Lower lobe of right lung (tissue), 2 donors: Measurements from ENCODE around the gene MAPK11. TPM values are rescaled to one million over a fixed set of nuclear protein-coding genes. Genes with fewer than 3 reads are reported as not detected.

ENCODE experiments used
- ATAC-seq, 2 donors: fragments of 200-7000 bp; cut with Tn5 transposase; one replicate each; pipeline ENCODE4 v1.9.1; 2020 to 2022; ENCODE audit warnings: mild to moderate bottlenecking in 2 of 2, moderate library complexity in 2 of 2
- DNase-seq: peaks from one replicate; pipeline ENCODE4 v3.0.0-alpha.2; 2020
- H3K27ac ChIP-seq: fragments of 200-600 bp; one replicate; pipeline ENCODE4 v1.8.0; 2022
- H3K27me3 ChIP-seq: fragments of 200-600 bp; one replicate; pipeline ENCODE4 v1.8.0; 2022; ENCODE audit warnings: low read depth
- H3K36me3 ChIP-seq: fragments of 200-600 bp; one replicate; pipeline ENCODE4 v1.8.0; 2022; ENCODE audit warnings: mild to moderate bottlenecking
- H3K4me1 ChIP-seq: fragments of 200-600 bp; one replicate; pipeline ENCODE4 v1.8.0; 2022
- H3K4me3 ChIP-seq: fragments of 200-600 bp; one replicate; pipeline ENCODE4 v1.8.0; 2022; ENCODE audit warnings: mild to moderate bottlenecking
- H3K9me3 ChIP-seq: fragments of 200-600 bp; one replicate; pipeline ENCODE4 v1.8.0; 2022
- intact Hi-C: fragments of 100-400 bp; cut with DNase I; formaldehyde crosslinking; loops from one replicate; pipeline ENCODE4 v1.11.0; 2022
- total RNA-seq: library from RNA; stranded (reverse); fragmentation: NEBNext Ultra II Directional; extraction: Animal tissue kit (Norgen Biotek cat#: 25700); gene quantifications from one replicate; pipeline ENCODE4 v1.2.1, GENCODE V29; 2021
- TF ChIP-seq, protein P1 (sequence below): fragments of 200-600 bp; IDR thresholded peaks from one replicate; pipeline ENCODE4 v1.8.0; 2022; ENCODE audit warnings: antibody characterized with exemption, mild to moderate bottlenecking
- donor health status: DM: no; HTN: yes; CAD: no; lungs with severe emphysema.

The MAPK11 gene
- total RNA-seq, 1 donor from 2014 or later, result 13.1 TPM

DNA sequence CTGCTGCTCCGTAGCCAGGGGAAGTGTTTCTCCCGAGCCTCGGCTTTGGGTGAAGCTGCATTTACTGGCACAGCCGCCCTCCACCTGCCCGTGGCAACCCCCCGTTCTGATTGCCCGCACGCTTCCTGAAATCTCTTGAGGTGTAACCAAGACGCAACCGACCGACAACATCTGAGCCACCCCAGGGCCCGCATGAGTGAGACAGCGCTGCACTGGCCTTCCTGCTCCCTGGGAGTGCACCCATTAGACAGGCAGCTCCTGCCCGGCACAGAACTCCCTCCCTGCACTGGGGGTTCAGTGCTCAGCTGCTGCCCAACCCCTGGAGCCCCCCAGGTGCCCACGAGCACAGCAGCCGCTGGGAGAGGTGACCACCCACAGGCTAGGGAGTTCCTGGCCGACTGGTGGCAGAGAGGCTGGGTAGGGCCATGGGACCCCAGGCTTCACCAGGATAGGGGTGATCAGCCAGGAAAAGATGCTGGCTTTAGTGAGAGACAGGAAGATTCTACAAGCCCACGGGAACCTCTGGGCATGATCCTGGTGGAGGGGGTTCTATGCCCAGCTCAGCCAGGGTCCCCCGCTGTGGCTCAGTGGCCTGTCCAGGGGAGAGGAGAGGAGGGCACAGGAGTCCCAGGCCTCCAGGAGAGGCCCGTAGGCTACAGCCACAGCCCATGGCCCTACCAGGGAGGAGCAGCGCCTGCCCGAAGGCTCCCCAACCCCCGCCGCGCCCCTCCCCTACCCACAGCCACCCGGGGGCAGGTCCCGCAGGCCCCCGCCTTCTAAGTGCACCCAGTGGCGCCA lies 22.7 kb upstream of the MAPK11 start:
- Histone ChIP-seq H3K36me3 (peaks cover 38% of the 10 kb centered on the region), H3K4me3 (peak overlapping the region; percentile 46), H3K9me3 (no peaks in the 10 kb centered on the region), H3K27ac (peak overlapping the region; percentile 92), H3K4me1 (peaks cover 70% of the 10 kb centered on the region), H3K27me3 (no peaks in the 10 kb centered on the region)
- TF ChIP-seq, protein P1, sequence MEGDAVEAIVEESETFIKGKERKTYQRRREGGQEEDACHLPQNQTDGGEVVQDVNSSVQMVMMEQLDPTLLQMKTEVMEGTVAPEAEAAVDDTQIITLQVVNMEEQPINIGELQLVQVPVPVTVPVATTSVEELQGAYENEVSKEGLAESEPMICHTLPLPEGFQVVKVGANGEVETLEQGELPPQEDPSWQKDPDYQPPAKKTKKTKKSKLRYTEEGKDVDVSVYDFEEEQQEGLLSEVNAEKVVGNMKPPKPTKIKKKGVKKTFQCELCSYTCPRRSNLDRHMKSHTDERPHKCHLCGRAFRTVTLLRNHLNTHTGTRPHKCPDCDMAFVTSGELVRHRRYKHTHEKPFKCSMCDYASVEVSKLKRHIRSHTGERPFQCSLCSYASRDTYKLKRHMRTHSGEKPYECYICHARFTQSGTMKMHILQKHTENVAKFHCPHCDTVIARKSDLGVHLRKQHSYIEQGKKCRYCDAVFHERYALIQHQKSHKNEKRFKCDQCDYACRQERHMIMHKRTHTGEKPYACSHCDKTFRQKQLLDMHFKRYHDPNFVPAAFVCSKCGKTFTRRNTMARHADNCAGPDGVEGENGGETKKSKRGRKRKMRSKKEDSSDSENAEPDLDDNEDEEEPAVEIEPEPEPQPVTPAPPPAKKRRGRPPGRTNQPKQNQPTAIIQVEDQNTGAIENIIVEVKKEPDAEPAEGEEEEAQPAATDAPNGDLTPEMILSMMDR, result no peak
- DNase-seq, result no peak
- peak in 1 of 2 donors; percentile 22 for ATAC-seq
- intact Hi-C loops, result no loop called here

DNA sequence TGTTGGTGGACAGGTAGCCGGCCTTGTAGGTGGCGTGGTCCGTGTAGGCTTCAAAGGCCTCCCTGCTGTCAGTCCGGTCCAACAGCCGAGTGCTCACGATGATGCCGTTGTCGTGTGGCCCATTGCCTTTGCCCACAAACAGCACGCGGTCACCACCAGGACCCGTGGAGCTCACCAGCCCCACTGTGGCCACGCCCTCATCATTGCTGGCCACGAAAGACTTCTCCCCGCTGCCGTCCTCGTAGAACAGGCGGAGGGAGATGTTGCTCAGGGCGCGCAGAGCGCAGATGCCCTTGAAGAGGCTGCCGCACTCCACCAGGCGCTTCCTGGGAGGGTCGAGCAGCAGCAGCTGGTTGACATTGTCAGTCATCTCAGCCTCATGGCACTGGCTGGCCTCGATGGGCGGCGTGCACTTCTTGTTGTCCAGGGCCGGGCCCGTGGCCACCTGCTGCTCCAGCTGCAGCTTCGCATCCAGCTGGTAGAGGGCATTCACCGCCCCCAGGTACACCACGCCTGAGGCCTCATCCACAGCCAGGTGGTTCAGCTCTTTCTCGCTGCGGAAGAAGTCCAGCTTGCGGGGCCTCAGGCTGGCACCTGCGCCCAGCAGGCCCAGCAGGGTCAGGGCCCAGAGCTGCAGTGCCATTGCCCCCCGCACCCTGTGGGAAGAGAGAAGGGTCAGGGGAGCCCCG lies 19.9 kb upstream of the MAPK11 start:
- no peak overlapping the region for H3K4me3 ChIP-seq
- H3K27me3 ChIP-seq, result no peaks in the 10 kb centered on the region
- H3K9me3 ChIP-seq, result no peaks in the 10 kb centered on the region
- peaks cover 45% of the 10 kb centered on the region for H3K4me1 ChIP-seq
- H3K36me3 ChIP-seq, result peaks cover 61% of the 10 kb centered on the region
- no peak overlapping the region for H3K27ac ChIP-seq
- DNase-seq (no peak), ATAC-seq (no peak)
- TF ChIP-seq, protein P1, result no peak
- intact Hi-C loops, result no loop called here

DNA sequence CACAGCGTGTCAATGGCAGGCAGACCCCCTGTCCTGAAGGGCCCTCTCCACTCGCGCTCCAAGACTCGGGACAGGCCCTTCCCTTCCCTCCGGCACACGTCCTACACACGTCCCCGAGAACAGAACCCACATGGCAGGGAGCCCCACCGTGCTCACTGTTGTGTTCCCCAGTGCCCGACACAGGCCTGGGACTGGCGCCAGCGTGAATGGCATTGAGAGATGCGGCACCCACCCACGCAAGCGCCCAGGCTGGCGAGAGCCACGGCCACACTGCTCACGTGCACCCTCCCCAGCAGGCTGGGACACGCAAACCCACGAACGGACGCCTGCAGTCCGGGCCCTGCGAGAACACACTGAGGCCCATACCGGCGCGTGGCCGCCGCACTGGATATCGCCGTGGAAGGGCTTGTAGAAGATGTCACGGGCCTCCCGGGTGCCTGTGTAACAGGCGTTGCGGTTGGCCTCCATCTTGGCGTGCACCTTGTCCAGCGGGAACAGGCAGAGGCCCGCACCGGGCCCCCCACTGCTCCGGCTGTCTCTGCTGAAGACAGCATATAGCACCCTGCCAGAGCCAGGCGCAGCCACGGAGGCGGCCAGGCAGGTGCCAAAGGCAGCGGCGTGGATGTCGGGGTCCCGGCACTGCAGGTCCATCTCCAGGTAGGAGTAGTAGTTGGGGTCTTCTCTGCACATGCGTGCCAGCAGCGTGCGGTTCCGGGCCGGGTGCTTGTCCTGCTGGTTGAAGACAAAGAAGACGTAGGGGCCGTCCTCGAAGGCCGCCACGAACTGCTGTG lies 19.2 kb upstream of the MAPK11 start:
- H3K36me3 ChIP-seq, result peaks cover 67% of the 10 kb centered on the region
- H3K27ac ChIP-seq, result no peak overlapping the region
- H3K27me3 ChIP-seq, result no peaks in the 10 kb centered on the region
- no peak overlapping the region for H3K4me3 ChIP-seq
- ATAC-seq, result no peak
- no peaks in the 10 kb centered on the region for H3K9me3 ChIP-seq
- TF ChIP-seq, protein P1, result no peak
- intact Hi-C loops, result no loop called here
- peaks cover 37% of the 10 kb centered on the region for H3K4me1 ChIP-seq
- DNase-seq, result no peak

DNA sequence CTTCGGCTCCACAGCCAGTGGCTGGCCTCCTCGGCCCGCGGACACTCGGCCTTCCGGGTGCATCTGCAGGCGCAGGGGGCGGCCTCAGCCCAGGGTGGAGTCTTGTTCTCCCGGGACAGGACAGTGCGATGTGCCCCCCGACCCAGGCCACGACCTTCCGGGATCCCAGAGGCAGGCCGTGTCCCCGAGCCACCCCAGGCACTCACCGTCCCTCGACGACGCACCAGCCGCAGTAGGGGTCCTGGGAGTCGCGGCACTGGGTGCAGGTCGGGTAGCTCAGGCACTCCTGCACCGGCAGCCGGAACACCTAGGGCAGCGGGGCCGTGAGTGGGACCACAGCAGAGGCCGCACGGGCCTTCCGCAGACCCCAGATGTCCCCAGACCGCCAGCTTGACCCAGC lies 17.6 kb upstream of the MAPK11 start:
- Histone ChIP-seq H3K36me3 (peaks cover 83% of the 10 kb centered on the region), H3K9me3 (no peaks in the 10 kb centered on the region), H3K27ac (no peak overlapping the region), H3K4me3 (no peak overlapping the region), H3K4me1 (peaks cover 25% of the 10 kb centered on the region), H3K27me3 (no peaks in the 10 kb centered on the region)
- no peak for ATAC-seq
- DNase-seq, result no peak
- intact Hi-C loops, result no loop called here
- TF ChIP-seq, protein P1, result no peak

DNA sequence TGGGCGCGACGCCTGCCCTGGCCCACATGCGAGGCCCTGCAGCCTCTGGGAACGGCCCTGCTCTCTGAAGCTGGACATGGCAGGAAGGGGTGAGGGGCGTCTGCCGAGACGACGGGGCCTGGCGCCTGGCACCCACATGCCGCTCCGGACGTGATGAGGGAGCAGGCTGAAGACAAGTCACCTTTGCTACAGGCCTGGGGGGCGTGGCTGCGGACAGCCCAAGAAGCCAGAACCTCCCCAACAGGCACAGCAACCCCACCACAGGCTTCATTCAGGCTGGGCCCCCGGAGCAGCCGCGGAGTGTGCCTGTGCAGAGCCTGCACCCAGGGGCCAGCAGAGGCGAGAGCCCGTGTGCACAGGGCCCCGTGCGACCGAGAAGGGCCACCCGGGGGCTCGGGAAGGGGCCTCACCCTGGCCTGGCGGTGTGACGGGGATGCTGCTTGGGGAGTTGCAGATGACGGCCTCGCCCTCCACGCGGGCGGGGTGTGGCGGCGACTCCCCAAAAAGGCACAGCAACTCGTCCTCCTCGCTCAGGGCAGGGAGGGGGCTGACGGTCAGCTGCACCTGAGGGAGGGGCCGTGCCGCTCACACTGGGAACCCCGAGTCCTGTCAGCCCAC lies 16.6 kb upstream of the MAPK11 start:
- no peak overlapping the region for H3K4me3 ChIP-seq
- intact Hi-C loops, result no loop called here
- H3K4me1 ChIP-seq, result peaks cover 21% of the 10 kb centered on the region
- H3K27me3 ChIP-seq, result no peaks in the 10 kb centered on the region
- peaks cover 92% of the 10 kb centered on the region for H3K36me3 ChIP-seq
- ATAC-seq, result no peak
- no peak overlapping the region for H3K27ac ChIP-seq
- TF ChIP-seq, protein P1, result no peak
- DNase-seq, result no peak
- H3K9me3 ChIP-seq, result no peaks in the 10 kb centered on the region
